GM12865 (cell line): ENCODE measurements around the gene FMC1.

Source experiments
- DNase-seq: peaks from one replicate; pipeline ENCODE4 v3.0.0; 2010; ENCODE audit warnings: low read depth
- H3K4me3 ChIP-seq: 2 replicates; pipeline ENCODE4 v1.5.1; 2011; ENCODE audit warnings: mild to moderate bottlenecking, low read depth, low read length, control low read depth
- TF ChIP-seq, protein P1 (sequence below): IDR thresholded peaks from 2 replicates; pipeline ENCODE4 v1.5.1; 2011; ENCODE audit warnings: low read length, control low read depth, low read depth, inconsistent platforms; ENCODE audit not compliant: insufficient read depth; ENCODE audit errors: missing control alignments

FMC1 gene

GRCh38 chr7:139358541-139359365 is 17.6 kb downstream of the FMC1 start:
- peak; percentile 76 for DNase-seq

DNA sequence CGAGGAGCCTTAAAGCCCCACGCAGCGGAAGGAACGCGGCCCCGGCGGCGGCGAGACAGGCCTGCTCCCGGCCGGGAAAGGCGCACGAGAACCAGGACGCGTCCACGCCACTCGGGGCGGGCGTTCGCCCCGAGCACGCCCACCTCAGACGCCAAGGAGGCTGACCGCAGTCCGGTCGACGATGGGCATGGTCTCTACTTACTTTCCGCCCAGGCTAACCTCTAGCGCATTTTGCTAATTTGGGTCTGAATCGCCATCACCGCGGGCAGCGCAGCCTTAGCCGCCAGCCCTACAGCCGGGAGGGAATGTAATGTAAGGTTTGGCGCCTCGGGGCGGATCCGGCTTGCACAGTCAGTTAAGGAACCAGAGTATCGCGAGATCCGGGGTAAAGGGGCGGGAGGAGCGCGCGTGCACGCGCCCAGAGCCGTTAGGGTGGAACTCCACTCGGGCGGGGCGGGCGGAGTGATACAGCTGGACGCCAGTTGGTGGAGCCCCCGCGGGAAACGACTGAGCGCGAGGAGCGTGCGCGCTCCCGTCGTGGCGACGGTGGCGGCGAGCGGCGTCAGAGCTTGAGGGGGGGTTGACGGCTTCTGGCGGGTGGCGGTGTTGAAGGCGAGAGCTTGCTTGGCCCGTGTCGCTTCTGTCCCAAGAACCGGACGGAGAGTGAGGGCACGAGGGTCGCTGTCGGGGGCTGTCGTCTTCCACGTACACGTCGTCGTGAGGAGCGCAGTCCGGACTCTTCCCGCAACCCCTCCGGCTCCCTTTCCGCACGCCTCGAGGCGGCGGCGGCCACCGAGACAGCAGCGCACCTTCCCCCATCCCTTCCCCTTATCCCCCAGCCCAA is 18.5 kb downstream of the FMC1 start, which contains the start of gene LUC7L2:
TSS of gene LUC7L2 (plus strand) at position 529 of the 844 bp plus-strand sequence. CDS start 368 bp downstream, outside the sequence.
- TF ChIP-seq, protein P1, sequence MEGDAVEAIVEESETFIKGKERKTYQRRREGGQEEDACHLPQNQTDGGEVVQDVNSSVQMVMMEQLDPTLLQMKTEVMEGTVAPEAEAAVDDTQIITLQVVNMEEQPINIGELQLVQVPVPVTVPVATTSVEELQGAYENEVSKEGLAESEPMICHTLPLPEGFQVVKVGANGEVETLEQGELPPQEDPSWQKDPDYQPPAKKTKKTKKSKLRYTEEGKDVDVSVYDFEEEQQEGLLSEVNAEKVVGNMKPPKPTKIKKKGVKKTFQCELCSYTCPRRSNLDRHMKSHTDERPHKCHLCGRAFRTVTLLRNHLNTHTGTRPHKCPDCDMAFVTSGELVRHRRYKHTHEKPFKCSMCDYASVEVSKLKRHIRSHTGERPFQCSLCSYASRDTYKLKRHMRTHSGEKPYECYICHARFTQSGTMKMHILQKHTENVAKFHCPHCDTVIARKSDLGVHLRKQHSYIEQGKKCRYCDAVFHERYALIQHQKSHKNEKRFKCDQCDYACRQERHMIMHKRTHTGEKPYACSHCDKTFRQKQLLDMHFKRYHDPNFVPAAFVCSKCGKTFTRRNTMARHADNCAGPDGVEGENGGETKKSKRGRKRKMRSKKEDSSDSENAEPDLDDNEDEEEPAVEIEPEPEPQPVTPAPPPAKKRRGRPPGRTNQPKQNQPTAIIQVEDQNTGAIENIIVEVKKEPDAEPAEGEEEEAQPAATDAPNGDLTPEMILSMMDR = no peak
- peak; percentile 99 for DNase-seq
- peak within 1 kb of the TSS; percentile 90 for H3K4me3 ChIP-seq

More at GRCh38 chr7:139358541-139359365, 17.6 kb downstream of the FMC1 start:
- peak overlapping the region; percentile 90 for H3K4me3 ChIP-seq
- TF ChIP-seq, protein P1 = no peak

DNA sequence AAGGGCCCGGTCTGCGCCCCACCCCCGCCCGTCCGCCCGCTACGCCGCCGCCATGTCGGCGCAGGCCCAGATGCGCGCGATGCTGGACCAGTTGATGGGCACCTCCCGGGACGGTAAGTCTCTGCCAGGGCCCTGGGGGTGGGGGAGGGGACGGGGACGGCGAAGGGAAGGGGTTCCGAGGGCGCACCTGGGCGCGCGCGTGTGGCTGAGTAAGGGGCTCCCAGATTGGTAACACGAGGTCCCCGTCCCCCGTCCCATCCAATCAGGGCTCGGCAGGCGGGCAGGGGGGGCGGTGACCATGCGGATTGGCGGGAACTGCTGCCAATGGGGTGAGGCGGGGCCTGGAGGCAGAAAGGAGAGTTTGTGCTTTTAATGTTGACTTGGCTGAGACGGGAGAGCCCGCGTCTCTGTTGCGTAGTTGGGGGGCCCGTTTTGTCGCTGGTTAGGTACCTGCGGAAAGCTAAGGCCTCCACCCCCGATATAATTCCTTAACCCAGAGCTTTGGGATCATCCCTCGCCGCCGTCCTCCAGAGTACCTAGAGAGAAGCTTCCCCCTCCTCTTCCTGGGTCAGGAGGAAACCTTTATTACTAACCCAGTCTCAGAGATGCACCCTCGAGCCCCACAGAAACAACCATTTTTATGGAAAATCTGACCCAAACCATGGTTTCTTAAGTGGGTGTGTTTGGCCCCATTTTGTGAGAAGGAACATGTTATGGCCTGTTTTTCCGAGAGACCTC is 19.2 kb downstream of the FMC1 start:
- peak; percentile 97 for DNase-seq
- TF ChIP-seq, protein P1 = no peak
- H3K4me3 ChIP-seq = peak overlapping the region; percentile 88

DNA sequence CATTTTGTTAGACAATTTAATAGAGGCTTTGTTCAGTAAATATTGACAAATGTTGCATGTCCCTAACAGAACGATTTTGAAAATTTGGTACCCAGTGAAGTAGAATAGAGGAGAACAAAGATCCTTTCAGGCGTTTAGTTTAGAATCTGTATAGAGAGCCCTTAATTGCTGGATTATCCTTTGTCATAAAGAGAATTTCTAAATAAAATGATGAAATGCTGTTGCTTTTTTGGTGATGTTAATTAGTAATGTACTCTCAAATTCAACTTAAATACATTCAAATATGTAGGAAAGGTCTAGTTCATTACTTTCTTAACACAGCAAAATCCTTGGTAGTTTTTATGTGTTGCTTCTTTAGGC is 19.8 kb downstream of the FMC1 start:
- H3K4me3 ChIP-seq = peak overlapping the region; percentile 88
- TF ChIP-seq, protein P1 = no peak
- DNase-seq = no peak

DNA sequence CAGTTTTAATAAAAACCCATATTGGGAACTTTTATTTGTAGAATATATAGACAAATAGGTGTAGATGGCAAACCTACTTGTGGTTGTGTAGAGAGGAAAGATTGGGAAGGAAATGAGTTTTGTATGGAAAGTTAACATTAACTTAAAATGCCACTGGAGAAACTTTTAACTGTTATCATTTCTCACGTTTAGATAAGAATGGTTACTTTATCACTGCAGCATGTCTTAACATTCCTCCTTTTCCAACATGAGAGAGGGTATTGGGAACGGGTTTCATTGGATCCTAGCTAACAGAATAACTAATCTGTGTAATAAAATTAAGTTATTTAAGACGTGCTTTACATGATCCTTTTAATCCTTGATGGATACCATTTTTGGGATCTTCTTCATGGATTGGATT is 20.4 kb downstream of the FMC1 start:
- H3K4me3 ChIP-seq = peak overlapping the region; percentile 88
- no peak for DNase-seq
- TF ChIP-seq, protein P1 = no peak

GRCh38 chr7:139362302-139362701 is 21.2 kb downstream of the FMC1 start:
- TF ChIP-seq, protein P1 = no peak
- DNase-seq = no peak
- peak overlapping the region; percentile 88 for H3K4me3 ChIP-seq
